ENCODE measurements around the gene RTRAF.

DNA sequence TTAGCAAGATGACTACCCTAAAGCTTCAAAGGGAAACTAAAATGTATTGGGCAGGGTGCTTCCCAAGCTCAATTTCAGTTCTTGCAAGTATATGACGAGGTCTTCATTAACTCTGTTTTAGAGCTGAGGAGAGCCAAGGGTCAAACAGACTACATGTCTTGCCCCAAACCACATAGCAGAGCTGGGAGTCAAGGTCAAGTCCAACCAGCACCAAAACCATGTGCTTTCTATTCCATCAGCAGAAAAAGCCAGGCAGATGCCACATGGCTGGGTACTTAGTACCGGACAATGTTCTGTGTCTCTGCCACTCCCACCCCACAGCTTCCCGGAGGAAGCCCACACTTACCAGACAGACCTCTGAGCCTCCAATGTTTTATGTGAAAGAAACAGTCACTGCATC, 61.9 kb downstream of the RTRAF start:
- TF ChIP-seq, protein P1, sequence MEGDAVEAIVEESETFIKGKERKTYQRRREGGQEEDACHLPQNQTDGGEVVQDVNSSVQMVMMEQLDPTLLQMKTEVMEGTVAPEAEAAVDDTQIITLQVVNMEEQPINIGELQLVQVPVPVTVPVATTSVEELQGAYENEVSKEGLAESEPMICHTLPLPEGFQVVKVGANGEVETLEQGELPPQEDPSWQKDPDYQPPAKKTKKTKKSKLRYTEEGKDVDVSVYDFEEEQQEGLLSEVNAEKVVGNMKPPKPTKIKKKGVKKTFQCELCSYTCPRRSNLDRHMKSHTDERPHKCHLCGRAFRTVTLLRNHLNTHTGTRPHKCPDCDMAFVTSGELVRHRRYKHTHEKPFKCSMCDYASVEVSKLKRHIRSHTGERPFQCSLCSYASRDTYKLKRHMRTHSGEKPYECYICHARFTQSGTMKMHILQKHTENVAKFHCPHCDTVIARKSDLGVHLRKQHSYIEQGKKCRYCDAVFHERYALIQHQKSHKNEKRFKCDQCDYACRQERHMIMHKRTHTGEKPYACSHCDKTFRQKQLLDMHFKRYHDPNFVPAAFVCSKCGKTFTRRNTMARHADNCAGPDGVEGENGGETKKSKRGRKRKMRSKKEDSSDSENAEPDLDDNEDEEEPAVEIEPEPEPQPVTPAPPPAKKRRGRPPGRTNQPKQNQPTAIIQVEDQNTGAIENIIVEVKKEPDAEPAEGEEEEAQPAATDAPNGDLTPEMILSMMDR (IDR thresholded peaks at IDR 0.05), result no peak
- TF ChIP-seq POLR2A (IDR thresholded peaks at IDR 0.05) (no peak), EP300 (IDR thresholded peaks at IDR 0.05) (no peak)

All from ovary (tissue), 3 donors.